ENCODE measurements around the gene EPGN.

The EPGN gene

DNA sequence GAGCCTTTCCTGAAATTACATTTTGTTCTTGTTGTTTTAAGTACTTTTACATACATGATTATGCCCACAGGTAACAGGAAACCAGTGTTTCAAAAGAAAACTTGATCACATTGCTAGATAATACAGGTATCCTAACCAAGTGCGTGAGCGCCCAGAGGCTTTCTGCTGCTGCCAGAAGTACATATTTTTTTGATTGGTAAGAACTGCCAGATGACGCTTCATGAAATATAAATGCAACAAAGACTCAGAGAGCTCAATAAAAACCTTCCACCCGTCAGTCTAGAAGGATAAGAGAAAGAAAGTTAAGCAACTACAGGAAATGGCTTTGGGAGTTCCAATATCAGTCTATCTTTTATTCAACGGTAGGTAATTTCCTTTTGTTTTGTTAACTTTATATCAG lies at the start of gene EPGN:
Gene EPGN (plus strand): TSS at position 256 of the 400 bp plus-strand sequence. CDS start 64 bp downstream, at position 320.
- DNase-seq: no peak

DNA sequence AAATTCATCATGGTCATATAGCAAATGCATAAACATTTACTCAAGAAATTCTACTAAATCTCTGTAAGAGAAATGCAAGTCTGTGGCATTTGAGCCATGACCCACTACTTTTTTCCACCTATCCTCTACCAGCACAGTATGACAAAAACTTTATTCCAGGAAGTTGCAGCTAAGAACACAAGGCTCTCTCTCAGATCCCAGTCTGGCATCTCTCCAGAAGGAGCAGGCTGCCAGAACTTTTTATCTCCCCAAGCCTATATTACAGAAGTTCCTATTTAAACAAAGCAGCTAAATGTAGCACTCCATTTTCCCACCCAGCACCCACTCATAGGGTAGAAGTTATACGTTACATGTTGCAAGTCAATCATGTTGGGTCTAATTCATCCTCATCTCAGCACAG lies 49.3 kb upstream of the EPGN start:
- peak; percentile 44 for DNase-seq

- no peak for DNase-seq
Observed at GRCh38 chr4:74260036-74260435, 48.2 kb upstream of the EPGN start.

GRCh38 chr4:74262522-74262921 lies 45.7 kb upstream of the EPGN start:
- DNase-seq: no peak

GRCh38 chr4:74263551-74263950 lies 44.7 kb upstream of the EPGN start:
- DNase-seq: no peak

DNA sequence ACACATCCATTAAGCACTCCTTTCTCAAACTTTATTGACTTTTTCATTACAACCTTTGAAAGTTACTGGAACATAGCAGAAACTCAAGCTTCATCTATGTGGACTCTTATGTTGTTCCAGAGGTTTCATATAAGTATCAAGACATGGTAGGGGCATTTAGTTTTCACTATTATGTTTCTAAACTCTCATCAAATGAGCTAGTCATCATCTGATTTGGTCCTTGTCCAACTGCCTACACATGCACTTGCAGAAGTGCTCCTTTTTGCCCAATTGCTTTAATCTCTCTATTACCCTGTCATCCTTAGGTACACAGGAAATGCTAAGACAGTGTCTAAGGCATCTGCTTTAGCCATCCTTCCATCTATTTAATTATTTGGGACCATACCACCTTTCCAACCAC lies 42.2 kb upstream of the EPGN start:
- no peak for DNase-seq

GRCh38 chr4:74267998-74268606 lies 40.2 kb upstream of the EPGN start:
- no peak for DNase-seq

- DNase-seq: no peak
Observed at GRCh38 chr4:74268643-74269042, 39.6 kb upstream of the EPGN start.

GRCh38 chr4:74278490-74278889 lies 29.8 kb upstream of the EPGN start:
- DNase-seq: no peak

GRCh38 chr4:74279716-74280115 lies 28.6 kb upstream of the EPGN start:
- DNase-seq: no peak

- DNase-seq: no peak
Observed at GRCh38 chr4:74282926-74283325, 25.3 kb upstream of the EPGN start.

DNA sequence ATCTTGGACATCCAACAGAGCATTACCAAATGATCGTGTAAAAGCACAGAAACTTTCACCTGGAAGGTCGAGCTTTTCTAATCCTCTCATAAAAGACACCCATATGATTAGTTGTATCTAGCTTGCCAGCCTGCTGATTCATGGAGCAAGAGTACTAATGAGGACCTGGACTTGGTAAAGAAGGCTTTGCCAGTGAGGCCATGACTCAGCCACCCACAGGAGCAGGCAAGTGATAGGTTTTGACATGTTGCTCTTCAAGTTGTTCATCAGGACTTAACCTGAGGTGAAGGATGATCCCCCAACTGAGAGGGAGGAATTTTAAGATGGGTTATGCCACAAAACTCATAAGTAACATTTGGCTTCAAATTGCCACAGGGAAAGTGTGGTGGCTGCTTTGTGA lies 24.7 kb upstream of the EPGN start:
- no peak for DNase-seq

GRCh38 chr4:74284053-74284452 lies 24.2 kb upstream of the EPGN start:
- DNase-seq: no peak

DNA sequence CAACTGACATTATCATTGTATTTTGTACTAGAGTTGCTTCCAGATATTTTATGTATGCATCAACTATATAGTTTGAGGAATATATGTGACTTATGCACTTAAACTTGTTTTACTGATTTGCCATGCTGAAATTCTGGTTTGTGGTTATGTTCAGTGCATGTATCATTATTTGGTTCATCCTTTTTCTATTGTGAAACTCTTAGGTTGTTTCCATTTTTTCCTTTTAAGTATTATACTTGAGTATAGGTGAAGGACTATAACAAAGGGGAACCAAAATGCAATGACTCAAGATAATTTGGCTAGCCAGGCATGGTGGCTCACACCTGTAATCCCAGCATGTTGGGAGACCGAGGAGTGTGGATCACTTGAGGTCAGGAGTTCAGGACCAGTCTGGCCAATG lies 21.1 kb upstream of the EPGN start:
- DNase-seq: no peak

- no peak for DNase-seq
Observed at GRCh38 chr4:74287791-74288190, 20.5 kb upstream of the EPGN start.

GRCh38 chr4:74291471-74291870 lies 16.8 kb upstream of the EPGN start:
- DNase-seq: no peak

GRCh38 chr4:74292111-74292870 lies 16.0 kb upstream of the EPGN start:
- no peak for DNase-seq

DNA sequence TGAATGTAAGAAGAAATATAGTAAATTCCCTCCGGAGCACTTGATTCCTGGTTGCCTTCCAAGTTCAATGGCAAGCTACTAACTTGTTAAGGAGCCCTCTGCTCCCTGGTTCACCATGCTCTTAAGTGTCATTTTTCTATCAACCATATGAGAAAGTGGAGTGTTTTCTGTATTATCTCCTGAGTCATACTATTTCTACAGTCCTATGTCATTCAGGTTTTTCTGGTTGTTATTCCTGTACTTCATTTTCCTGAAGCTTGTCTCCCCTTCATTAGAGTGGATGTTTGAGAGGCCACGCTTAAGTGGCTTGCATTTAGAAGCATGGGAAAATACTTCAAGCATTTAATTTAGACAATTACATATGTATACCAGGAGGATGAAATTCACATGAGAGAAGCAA lies 14.7 kb upstream of the EPGN start:
- no peak for DNase-seq

GRCh38 chr4:74294681-74295080 lies 13.6 kb upstream of the EPGN start:
- no peak for DNase-seq

GRCh38 chr4:74297539-74297938 lies 10.7 kb upstream of the EPGN start:
- DNase-seq: no peak

- DNase-seq: no peak
Observed at GRCh38 chr4:74304095-74304625, 4.1 kb upstream of the EPGN start.

- no peak for DNase-seq
Observed at GRCh38 chr4:74305000-74305399, 3.3 kb upstream of the EPGN start.

GRCh38 chr4:74307170-74307569 lies 1.1 kb upstream of the EPGN start:
- no peak for DNase-seq

DNA sequence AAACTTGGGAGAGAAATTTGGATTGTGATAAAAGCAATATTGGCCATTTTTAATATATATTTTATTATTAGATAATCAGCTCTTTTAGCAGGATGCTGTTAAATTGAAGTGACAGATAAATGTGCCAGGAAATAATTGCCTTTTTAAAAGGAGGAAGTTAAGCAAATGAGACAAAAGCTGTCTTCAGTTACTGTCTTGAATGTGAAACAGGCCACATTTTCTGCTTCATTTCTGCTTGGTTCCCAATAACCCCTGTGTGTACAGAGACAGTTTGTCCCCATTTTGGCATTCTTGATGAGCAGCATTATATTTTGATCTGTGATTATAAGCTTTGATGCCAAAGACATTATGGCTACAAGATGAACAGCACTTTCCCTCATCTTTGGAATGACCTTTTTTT lies 953 bp downstream of the EPGN start:
- no peak for DNase-seq

All from femur (tissue), 1 donor.